GM12865 (cell line): Measurements from ENCODE around the gene CD58.

ENCODE experiments used
- DNase-seq: peaks from one replicate; pipeline ENCODE4 v3.0.0; 2010; ENCODE audit warnings: low read depth
- H3K4me3 ChIP-seq: 2 replicates; pipeline ENCODE4 v1.5.1; 2011; ENCODE audit warnings: mild to moderate bottlenecking, low read depth, low read length, control low read depth
- TF ChIP-seq, protein P1 (sequence below): IDR thresholded peaks from 2 replicates; pipeline ENCODE4 v1.5.1; 2011; ENCODE audit warnings: low read length, control low read depth, low read depth, inconsistent platforms; ENCODE audit not compliant: insufficient read depth; ENCODE audit errors: missing control alignments

CD58 gene

GRCh38 chr1:116521186-116521585, 49.6 kb downstream of the CD58 start:
- TF ChIP-seq, protein P1, sequence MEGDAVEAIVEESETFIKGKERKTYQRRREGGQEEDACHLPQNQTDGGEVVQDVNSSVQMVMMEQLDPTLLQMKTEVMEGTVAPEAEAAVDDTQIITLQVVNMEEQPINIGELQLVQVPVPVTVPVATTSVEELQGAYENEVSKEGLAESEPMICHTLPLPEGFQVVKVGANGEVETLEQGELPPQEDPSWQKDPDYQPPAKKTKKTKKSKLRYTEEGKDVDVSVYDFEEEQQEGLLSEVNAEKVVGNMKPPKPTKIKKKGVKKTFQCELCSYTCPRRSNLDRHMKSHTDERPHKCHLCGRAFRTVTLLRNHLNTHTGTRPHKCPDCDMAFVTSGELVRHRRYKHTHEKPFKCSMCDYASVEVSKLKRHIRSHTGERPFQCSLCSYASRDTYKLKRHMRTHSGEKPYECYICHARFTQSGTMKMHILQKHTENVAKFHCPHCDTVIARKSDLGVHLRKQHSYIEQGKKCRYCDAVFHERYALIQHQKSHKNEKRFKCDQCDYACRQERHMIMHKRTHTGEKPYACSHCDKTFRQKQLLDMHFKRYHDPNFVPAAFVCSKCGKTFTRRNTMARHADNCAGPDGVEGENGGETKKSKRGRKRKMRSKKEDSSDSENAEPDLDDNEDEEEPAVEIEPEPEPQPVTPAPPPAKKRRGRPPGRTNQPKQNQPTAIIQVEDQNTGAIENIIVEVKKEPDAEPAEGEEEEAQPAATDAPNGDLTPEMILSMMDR = no peak
- no peak for DNase-seq
- H3K4me3 ChIP-seq = no peak overlapping the region

DNA sequence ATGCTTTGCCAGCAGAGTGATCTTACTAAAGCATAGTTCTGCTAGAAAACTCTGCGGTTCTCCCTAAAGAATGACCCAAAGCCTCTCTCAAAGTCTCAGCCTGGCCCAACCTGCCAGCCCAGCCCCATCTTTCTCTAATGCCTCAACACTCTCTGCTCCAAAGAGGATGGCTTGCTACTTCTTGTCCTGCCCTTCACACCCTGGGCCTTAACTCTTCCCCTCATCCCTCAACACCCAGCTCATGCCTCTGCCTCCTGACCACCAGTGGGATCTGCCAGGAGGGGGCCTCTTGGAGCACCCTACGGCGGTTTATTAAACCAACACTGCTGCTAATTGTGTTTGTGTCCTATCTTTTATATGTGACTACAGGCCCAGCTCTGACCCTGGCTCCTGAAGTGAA, 52.4 kb downstream of the CD58 start:
- TF ChIP-seq, protein P1 = no peak
- H3K4me3 ChIP-seq = no peak overlapping the region
- no peak for DNase-seq

- peak; percentile 59 for DNase-seq
- no peak overlapping the region for H3K4me3 ChIP-seq
- TF ChIP-seq, protein P1 = no peak
These were observed 54.2 kb downstream of the CD58 start for GRCh38 chr1:116516631-116517030.

GRCh38 chr1:116515702-116516101, 55.1 kb downstream of the CD58 start:
- peak overlapping the region; percentile 15; the same call in 1 of the 2 replicates for H3K4me3 ChIP-seq
- peak; percentile 47 for DNase-seq

DNA sequence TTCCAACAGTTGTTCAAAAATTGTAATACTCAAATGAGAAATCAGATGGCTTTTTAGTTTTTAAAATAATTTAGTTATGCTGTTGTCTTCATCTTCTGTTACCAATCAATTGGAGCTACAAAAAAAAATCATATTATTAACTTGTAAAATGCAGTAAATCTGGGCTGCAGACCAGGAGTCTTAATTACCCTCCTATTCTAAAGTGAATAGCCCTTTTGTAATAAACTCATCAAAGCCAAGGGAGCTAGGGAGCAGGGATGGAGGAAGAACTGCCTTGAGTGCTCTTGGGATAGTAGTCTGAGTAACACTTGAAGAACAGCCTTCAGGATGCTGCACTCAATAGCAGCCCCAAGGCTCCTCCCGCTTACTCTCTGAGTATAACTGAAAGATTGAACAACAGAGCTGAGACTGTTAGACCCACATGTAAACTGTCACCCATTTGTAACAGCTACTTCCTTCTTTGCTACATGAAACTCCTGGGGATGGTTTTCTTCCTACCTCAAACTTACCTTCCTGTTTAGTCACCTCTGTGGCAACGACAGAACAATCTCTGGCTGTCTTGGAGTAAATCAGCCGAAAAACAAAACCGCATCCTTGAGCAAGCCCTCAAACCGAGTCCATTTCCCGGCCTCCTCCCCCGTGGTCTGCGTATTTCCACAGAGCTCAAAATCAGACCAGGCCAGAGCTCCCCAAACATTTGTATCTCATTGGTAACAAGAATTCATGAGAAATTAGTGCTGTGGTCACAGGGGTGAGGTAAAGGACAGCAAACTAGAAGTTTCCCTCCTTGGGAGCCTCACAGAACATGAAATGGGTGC, 55.9 kb downstream of the CD58 start:
- peak; percentile 86 for DNase-seq
- TF ChIP-seq, protein P1 = no peak
- peak overlapping the region; percentile 15; the same call in 1 of the 2 replicates for H3K4me3 ChIP-seq

More at GRCh38 chr1:116515702-116516101, 55.1 kb downstream of the CD58 start:
- TF ChIP-seq, protein P1 = no peak

DNA sequence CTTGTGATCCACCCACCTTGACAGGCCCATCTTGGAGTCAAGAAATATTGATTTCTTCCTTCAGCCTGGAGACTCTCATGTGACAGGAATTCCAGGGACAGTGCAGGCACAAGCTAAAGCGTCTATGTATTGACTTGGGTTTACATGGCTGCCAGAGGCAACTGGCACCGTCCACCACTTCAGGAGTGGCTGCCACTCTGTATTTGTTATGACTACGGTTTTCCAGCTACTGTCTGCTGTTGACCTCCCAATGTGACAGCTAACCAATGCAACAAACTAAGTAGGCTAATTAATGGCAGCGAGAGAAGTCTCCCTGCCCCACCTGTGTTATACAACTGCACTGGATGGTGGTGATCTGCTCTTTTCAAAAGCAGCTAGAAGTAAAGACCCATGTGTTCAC, 56.9 kb downstream of the CD58 start:
- H3K4me3 ChIP-seq = no peak overlapping the region
- TF ChIP-seq, protein P1 = no peak
- no peak for DNase-seq
